Fibroblast of the conjunctiva (primary cell): ENCODE results near the gene MAD1L1.
A peak's percentile ranks its signal among the peaks of the same experiment; 100 is the strongest.
"Not testable (repeated sequence)": the region's sequence is repeated elsewhere in the genome, so short reads cannot be mapped to it uniquely, and the experiment has no call there.

Experiments used
- DNase-seq: peaks from one replicate; pipeline ENCODE4 v3.0.0-alpha.2; 2010; ENCODE audit warnings: low read depth

MAD1L1 gene

DNA sequence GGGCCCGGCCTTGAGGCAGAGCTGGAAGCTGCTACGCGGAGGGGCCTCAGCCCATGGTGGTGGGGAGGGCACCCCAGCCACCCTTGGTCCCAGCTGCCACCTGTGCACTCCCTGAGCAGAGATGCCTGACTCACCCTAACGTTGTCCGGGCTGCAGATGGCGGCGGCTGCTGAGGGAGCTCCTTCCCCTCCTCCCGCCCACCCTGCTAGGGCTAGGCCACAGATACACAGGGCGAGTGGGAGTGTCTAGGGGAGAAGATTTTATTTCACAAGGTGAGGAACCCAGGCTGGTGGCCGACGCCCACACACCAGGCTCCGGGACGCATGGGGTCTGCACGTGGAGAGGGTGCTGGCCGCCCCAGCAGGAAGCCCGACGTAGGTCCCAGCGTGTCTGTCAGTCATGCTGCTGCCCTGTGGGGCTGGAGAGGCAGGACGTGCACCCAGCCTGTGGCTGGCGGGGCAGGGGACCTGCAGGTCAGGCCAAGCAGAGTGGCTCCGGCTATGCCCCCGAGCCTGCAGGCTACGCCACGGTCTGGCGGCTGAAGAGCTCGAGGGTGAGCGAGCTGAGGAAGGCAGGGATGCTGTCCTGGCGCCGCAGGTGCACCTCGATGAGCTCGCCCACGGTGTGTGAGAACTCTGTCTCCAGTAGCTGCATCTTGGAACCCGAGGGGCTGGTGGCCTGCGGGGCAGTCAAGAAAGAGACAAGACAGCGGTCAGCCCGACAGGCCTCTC, 417.0 kb downstream of the MAD1L1 start:
- DNase-seq, result not testable (repeated sequence)

DNA sequence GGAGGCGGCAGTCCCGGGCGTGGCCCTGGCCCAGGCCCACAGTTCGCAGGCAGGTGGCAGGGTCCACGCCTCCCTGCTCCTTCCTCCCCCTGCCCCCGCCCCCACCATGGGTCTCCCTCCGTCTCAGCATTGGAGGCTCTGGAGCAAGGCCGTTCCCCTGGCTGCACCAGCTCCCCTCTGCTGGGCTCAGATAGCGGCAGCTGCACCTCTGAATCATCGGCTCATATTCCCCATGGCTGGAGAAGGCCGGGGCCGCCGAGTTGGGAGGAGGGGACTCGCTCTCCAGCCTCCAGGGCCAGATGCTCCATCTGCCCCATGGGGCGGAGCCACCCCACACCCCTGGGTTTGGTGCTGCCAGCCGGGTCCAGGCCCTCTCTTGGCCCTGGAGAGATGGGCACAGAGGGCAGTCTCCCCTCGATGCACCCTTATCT, 417.7 kb downstream of the MAD1L1 start:
- DNase-seq, result no peak

DNA sequence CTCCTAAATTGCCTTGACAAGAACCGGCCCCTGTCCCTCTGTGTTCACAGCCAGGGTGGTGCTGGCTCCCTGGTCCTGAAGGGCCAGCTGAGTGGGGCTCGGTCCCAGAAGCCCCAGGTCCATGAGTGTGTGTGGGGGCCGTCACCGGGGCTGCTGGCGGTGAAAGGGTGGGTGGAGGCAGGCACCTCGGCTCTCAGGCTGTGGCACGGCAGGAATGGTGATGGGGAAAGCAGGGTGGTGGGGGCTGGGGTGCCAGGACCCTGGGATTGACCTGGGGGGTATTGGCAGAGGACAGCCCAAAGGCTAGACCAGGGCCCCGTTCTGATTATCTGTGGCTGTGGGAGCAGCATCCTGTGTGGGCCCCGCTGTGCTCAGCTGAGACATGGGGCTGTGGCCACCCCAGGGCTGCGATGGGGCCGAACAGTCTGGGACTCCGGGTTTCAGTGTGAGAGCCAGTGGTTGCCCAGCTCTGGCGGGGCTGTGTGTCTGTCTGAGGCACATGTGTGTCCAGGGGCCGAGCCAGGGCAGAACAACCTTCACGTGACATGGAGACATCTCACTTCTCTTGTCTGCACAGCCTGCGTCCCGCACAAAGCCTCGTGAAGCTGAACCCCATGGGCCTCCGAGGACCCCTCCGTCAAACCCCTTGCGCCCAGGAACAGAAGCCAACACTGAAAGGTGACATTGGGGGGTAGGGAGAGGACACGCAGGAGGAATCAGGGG, 418.5 kb downstream of the MAD1L1 start:
- no peak for DNase-seq

- DNase-seq, result no peak
Observed at GRCh38 chr7:1813394-1814088, 419.2 kb downstream of the MAD1L1 start.

GRCh38 chr7:1812509-1813393, 420.0 kb downstream of the MAD1L1 start:
- DNase-seq, result no peak

DNA sequence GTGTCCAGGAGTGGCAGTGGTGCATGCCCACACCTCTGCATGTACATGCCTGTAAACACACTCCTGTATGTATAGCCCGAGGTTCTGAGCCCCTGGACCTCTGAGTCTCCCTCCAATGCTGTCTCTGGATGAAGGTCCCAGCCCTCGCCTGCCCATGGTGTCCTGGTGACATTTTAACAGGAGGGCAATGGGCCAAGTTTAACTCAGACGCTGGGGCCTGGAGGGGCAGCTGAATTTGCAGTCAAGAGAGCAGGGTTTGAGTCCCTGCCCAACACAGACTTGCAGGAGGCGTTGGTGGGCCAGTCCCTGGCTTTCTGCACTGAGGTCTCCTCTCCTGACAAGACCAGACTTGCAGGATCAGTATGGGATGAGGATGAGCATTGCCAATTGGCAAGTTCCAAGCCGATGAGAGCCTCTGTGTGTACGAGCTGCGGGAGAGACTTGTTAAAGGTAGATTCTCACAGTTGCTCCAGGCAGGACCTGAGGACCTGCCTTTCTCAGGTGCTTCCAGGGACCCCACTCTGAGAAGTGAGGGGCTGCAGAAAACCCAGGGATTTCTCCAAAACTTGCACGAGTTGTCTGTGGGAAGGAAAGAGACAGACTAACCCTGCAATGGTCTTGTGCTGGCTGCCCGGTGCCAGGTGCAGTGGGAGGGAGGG, 420.8 kb downstream of the MAD1L1 start:
- DNase-seq, result no peak

DNA sequence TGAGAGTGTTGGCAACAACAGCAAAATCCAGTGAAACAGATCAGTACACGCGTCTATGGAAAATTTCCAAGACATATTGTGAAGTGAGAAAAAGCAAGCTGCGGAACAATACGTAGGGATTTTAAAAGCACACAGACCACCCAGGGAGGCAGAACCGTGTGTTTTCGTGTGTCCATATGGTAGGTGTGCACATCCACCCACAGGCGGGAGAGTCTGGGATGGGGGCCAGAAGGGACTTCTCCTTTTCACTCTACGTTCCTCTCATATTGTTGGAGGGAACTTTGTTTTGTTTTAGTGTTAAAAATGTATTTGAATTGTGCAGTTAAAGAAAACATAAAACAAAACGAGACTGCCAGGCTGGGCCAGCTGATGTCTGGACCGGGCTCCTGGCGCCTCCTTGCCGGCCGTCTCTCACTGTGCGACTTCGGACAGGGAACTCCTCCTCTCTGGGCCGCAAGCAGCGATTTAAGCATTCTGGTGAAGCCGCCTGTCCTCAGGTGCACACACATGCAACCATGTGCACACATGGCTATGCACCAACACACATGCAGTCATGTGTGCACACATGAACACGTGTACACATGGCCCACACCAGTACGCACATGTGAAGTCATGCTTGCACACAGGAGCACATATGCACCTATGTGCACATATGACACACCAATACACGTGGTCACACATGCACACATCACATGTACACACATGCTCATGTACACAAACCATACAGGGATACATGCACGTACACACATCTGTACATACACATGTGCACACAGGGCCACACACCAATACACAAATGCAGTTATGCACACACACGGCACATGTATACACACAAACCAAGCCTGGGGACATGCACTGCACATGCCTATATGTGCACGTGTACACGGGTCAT, 421.5 kb downstream of the MAD1L1 start:
- DNase-seq, result peak; percentile 13

DNA sequence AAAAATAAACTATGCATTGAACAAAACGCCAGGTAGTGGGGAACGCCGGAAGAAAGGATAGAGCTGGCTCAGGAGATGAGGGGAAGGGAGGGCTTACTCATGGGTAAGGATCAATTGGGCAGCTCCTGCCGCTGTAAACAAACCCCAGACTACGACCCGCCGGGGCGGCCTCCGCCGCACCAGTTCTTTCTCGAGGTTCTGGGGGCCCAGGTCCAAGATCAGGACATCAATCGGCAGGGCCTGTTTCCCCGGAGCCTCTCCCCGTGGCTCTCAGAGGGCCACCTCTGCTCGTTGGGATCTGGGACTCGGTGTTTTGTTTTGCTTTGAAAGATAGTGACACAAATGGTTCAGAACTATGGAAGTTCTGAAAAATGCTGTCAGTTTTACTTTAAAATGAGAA, 422.2 kb downstream of the MAD1L1 start:
- DNase-seq, result no peak

GRCh38 chr7:1809601-1810258, 423.0 kb downstream of the MAD1L1 start:
- no peak for DNase-seq

GRCh38 chr7:1809070-1809469, 423.7 kb downstream of the MAD1L1 start:
- no peak for DNase-seq

DNA sequence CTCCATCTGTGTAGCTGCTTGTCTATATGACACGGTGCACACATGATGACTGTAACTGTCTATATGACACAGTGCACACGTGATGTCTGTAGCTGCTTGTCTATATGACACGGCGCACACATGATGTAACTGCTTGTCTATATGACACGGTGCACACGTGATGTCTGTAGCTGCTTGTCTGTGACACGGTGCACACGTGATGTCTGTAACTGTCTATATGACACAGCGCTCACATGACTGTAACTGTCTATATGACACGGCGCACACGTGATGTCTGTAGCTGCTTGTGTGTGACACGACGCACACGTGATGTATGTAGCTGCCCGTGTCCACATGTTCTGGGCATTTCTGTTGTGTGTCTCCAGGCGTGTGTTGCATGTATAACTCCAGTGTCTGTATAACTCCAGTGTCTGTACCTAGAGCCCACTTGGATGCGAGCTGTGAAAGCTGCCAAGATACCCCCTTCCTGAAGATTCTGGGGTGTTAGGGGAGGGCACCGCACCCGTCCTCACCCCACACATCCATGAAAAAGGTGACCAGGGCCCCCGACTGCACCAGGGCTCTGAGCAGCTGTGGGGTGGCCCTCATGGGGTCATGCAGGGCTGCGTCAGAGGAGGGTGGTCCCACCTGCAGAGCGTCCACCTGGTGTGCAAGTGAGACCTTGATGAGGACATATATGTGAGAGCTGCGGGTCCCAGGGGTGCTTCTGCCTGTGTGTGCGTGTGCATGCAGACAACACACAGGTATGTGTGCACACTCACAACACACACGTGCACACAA, 424.7 kb downstream of the MAD1L1 start:
- DNase-seq, result no peak

- no peak for DNase-seq
Observed at GRCh38 chr7:1806354-1806753, 426.4 kb downstream of the MAD1L1 start.

GRCh38 chr7:1804310-1804709, 428.4 kb downstream of the MAD1L1 start:
- DNase-seq, result no peak

- no peak for DNase-seq
Observed at GRCh38 chr7:1802899-1803298, 429.8 kb downstream of the MAD1L1 start.

DNA sequence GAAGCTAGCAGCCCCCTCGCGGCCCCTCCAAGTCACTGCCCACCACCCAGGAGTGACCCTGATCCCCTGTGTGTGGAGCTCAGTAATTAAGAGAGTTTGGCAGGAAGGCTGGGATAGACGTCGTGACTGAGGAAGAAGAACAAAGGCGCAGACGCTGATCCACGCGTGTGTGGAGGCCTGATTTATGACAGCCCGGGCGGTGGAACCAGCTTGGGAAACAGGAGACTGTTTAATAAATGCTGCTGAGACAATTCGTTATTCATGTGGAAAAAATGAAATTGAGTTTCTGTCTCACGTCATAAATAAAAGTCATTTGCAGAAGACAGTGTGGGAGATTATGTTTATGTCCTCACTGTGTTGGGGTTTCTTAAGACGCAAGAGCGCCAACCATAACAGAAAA, 431.8 kb downstream of the MAD1L1 start:
- DNase-seq, result no peak

DNA sequence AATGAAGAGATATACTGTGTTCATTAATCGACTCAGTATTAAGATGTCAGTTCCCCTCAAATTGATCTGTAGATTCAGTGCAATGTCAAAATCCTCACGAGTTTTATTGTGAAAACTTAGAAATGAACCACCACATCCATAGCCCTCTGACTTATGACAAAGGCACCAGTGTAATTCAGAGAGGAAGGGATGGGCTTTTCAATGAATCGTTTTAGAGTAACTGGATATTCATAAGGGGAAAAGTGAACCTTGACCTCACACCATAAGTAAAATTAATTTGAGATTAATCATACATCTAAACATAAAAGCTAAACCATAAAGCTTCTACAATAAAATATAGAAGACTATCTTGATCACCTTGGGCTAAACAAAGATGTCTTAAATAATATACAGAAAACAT, 434.6 kb downstream of the MAD1L1 start:
- no peak for DNase-seq

- no peak for DNase-seq
Observed at GRCh38 chr7:1794888-1795542, 437.7 kb downstream of the MAD1L1 start.

DNA sequence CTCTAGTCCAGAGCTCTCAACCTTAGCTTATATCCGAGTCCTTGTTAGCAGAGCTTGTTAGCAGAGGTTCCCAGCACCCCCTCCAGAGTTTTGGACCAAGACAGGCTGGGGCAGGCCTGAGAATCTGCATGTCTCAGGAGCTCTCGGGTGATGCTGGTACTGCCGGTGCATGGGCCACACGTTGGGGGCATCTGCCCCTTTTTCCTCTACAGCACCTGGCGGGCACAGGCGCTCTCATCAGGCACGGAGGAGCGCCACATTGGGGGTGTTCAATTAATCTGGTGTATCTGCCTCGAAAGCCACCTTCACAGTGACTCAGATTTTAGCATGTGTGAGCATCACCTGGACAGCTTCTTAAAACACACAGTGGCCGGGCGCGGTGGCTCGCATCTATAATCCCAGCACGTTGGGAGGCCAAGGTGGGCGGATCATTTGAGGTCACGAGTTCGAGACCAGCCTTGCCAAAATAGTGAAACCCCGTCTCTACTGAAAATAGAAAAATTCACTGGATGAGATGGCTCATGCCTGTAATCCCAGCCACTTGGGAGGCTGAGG, 445.0 kb downstream of the MAD1L1 start:
- no peak for DNase-seq
